Mammary epithelial cell (primary cell): Measurements from ENCODE around the gene PPM1B.

Source experiments
- EZH2 ChIP-seq: IDR thresholded peaks from 2 replicates; pipeline ENCODE4 v1.6.1; 2012; ENCODE audit warnings: low read length, inconsistent platforms, borderline replicate concordance
- TF ChIP-seq, protein P1 (sequence below), 2 donors: IDR thresholded peaks in 1 of 2; conservative IDR thresholded peaks in 1 of 2; 2 replicates each; pipeline ENCODE4 v1.5.1; 2011 to 2012; ENCODE audit warnings: inconsistent platforms in 2 of 2, low read length in 2 of 2, mild to moderate bottlenecking in 2 of 2, control low read depth in 1 of 2, low read depth in 1 of 2; ENCODE audit not compliant: insufficient read depth in 1 of 2; ENCODE audit errors: extremely low read depth in 1 of 2

DNA sequence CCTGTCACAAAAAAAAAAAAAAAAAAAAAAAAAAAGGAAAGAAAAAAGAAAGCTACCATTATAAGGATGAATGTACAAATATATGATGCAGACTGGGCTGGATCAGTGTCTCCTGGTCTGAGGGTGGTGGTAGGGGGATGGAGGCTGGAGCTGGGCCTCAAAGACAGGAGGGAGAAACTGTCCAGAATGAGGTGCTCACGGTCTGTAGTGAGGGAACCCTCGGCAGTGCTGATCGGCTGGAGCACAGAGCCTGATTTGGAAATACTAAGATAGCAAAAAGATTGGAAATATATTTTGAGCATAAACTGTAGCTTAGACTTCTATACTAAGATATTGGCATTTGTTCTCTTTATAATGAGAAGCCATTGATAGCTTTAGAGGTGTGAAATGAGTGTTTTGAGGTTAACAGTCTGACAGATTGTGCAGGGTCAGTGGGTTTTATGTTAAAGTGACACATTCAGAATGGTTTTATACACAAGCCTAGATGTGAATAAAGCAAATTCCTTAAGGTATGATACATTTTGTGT is 98.7 kb downstream of the PPM1B start:
- TF ChIP-seq, protein P1, sequence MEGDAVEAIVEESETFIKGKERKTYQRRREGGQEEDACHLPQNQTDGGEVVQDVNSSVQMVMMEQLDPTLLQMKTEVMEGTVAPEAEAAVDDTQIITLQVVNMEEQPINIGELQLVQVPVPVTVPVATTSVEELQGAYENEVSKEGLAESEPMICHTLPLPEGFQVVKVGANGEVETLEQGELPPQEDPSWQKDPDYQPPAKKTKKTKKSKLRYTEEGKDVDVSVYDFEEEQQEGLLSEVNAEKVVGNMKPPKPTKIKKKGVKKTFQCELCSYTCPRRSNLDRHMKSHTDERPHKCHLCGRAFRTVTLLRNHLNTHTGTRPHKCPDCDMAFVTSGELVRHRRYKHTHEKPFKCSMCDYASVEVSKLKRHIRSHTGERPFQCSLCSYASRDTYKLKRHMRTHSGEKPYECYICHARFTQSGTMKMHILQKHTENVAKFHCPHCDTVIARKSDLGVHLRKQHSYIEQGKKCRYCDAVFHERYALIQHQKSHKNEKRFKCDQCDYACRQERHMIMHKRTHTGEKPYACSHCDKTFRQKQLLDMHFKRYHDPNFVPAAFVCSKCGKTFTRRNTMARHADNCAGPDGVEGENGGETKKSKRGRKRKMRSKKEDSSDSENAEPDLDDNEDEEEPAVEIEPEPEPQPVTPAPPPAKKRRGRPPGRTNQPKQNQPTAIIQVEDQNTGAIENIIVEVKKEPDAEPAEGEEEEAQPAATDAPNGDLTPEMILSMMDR (conservative IDR thresholded peaks at IDR 0.05 in 1 of 2, IDR thresholded peaks at IDR 0.05 in 1 of 2; ENCODE audit: extremely low read depth in 1 of 2, insufficient read depth in 1 of 2, low read depth in 1 of 2, low read length in 2 of 2) = no peak
- no peak for TF ChIP-seq EZH2
